ENCODE results near the gene LRRC9. TPM values are rescaled to one million over a fixed set of nuclear protein-coding genes. Genes with fewer than 3 reads are reported as not detected.

The LRRC9 gene
- total and polyA plus RNA-seq, 2 of the 13 experiments (the other 11 are each of a cell fraction or from before 2014, with no cell fraction given): 0.08 to 0.18 TPM

GRCh38 chr14:59961518-59962062 is 41.6 kb downstream of the LRRC9 start (continued):
- no peak for TF ChIP-seq NFKB2 (CRISPR knock-in tag; IDR thresholded peaks at IDR 0.05; ENCODE audit: borderline replicate concordance)
- no peak for TF ChIP-seq ATF1 (CRISPR knock-in tag; IDR thresholded peaks at IDR 0.05)
- no peak for TF ChIP-seq ZFP62 (CRISPR knock-in tag; IDR thresholded peaks at IDR 0.05)
- TF ChIP-seq ZNF709 (CRISPR knock-in tag; IDR thresholded peaks at IDR 0.05): no peak
- no peak for TF ChIP-seq ASH2L (IDR thresholded peaks at IDR 0.05; ENCODE audit: insufficient read length, low read depth, low read length)

GRCh38 chr14:59964251-59965007 is 44.5 kb downstream of the LRRC9 start:
- H3K4me1 ChIP-seq (ENCODE audit: insufficient read depth, low read length): no peaks in the 10 kb centered on the region
- in situ Hi-C loops (cut with HindIII; ENCODE audit: extremely low pct_ligation_motif_present, low pct_unique_long_range_greater_than_20kb): loop anchor here (5.0 kb wide), 1 partner anchor 218 kb away; no protein-coding TSS in a partner anchor
- no peak overlapping the region for H3K4me2 ChIP-seq (ENCODE audit: low read depth, low read length)
- no peak for DNase-seq (ENCODE audit: low spot score)
- no TSS peak for BruUV-seq (replicated peaks)
- no peaks in the 10 kb centered on the region for H3K79me2 ChIP-seq (ENCODE audit: insufficient read depth, low read length)
- H3K36me3 ChIP-seq (replicated peaks in 1 of 2; ENCODE audit: control insufficient read depth in 1 of 2, insufficient read depth in 2 of 2, low read length in 2 of 2): no peaks in the 10 kb centered on the region
- no peak overlapping the region for H3K4me3 ChIP-seq (replicated peaks in 1 of 3; ENCODE audit: insufficient read depth in 1 of 3, low read depth in 2 of 3, low read length in 3 of 3)
- TF ChIP-seq HBP1 (CRISPR knock-in tag; IDR thresholded peaks at IDR 0.05; ENCODE audit: low read depth): no peak
- TF ChIP-seq PBX3 (CRISPR knock-in tag; IDR thresholded peaks at IDR 0.05; ENCODE audit: borderline replicate concordance): no peak
- TF ChIP-seq ZNF101 (CRISPR knock-in tag; IDR thresholded peaks at IDR 0.05; ENCODE audit: borderline replicate concordance, low read depth): no peak
- TF ChIP-seq ZMAT3 (CRISPR knock-in tag; conservative IDR thresholded peaks at IDR 0.05): no peak
- no peak for TF ChIP-seq ZNF615 (CRISPR knock-in tag; IDR thresholded peaks at IDR 0.05; ENCODE audit: borderline replicate concordance)
- ChIA-PET POLR2A (interaction anchor here (0.9 kb wide), 1 partner anchor 200 kb away, joined by 4 read pairs; the partner anchor contains the start of gene DHRS7), CTCF (ENCODE audit: low intra/inter-chr PET ratio, low total read pairs) (interaction anchor here (1.7 to 2.4 kb wide), 2 partner anchors 219 to 332 kb away, joined by 4 to 30 read pairs; no protein-coding TSS in a partner anchor)
- H3K27me3 ChIP-seq (ENCODE audit: control insufficient read depth in 1 of 2, insufficient read depth in 2 of 2, low read length in 2 of 2): no peaks in the 10 kb centered on the region
- H3K9ac ChIP-seq (ENCODE audit: insufficient read depth, low read depth, low read length): no peak overlapping the region
- intact Hi-C loops (cut with micrococcal nuclease; ENCODE audit: unreplicated experiment): loop anchor here (1.0 to 5.0 kb wide), 2 partner anchors 203 to 220 kb away; partner anchors contain the start of gene DHRS7
- 5% methylated on average over 5 of the region's 5 CpGs for WGBS (ENCODE audit: low lambda C conversion rate)
- no peaks in the 10 kb centered on the region for H4K20me1 ChIP-seq (ENCODE audit: insufficient read depth, low read length)
- no peak for FAIRE-seq
- H3K27ac ChIP-seq (ENCODE audit: extremely low read length, insufficient read depth, low read length): no peak overlapping the region
- H2AFZ ChIP-seq (ENCODE audit: low read length): no peak overlapping the region
- H3K9me3 ChIP-seq (ENCODE audit: low read length): no peaks in the 10 kb centered on the region
- peak; percentile 41 for ATAC-seq

Measured in HepG2 (cell line).